ENCODE results near the gene SEC16A. TPM values are rescaled to one million over a fixed set of nuclear protein-coding genes. Genes with fewer than 3 reads are reported as not detected.

SEC16A gene
- total and polyA plus RNA-seq, 4 donors, result 21.7 to 96.1 (median 66.0) TPM

- TF ChIP-seq TAF1 (conservative IDR thresholded peaks at IDR 0.05) (no peak), NR2F2 (IDR thresholded peaks at IDR 0.05) (no peak), JUND (IDR thresholded peaks at IDR 0.05) (no peak), SP1 (IDR thresholded peaks at IDR 0.05) (no peak), ATF3 (IDR thresholded peaks at IDR 0.05) (no peak), HNF4G (IDR thresholded peaks at IDR 0.05) (no peak), HNF4A (conservative IDR thresholded peaks at IDR 0.05) (no peak), FOXA1 (IDR thresholded peaks at IDR 0.05) (no peak), RXRA (IDR thresholded peaks at IDR 0.05) (no peak), EGR1 (IDR thresholded peaks at IDR 0.05; ENCODE audit: low read depth in 2 of 2) (no peak), CTCF (IDR thresholded peaks at IDR 0.05; ENCODE audit: low read depth, low read length, missing input control) (no peak), YY1 (IDR thresholded peaks at IDR 0.05) (no peak), MAX (IDR thresholded peaks at IDR 0.05) (no peak), RAD21 (IDR thresholded peaks at IDR 0.05) (no peak), FOXA2 (IDR thresholded peaks at IDR 0.05) (no peak), GABPA (IDR thresholded peaks at IDR 0.05 in 1 of 2, conservative IDR thresholded peaks at IDR 0.05 in 1 of 2) (no peak)
- Histone ChIP-seq H3K4me3 (ENCODE audit: low read depth in 1 of 3, low read length in 3 of 3) (no peak overlapping the region), H3K4me1 (ENCODE audit: control insufficient read depth in 4 of 4, insufficient read depth in 4 of 4, low read length in 3 of 4) (no peaks in the 10 kb centered on the region), H3K9me3 (ENCODE audit: control insufficient read depth in 4 of 4, low read length in 3 of 4) (no peaks in the 10 kb centered on the region), H3K36me3 (ENCODE audit: control insufficient read depth in 4 of 4, insufficient read depth in 3 of 4, low read depth in 1 of 4, low read length in 3 of 4) (peaks cover 25 to 85% (median 43%) of the 10 kb centered on the region in 4 donors), H3K27ac (ENCODE audit: low read depth in 1 of 2, low read length in 2 of 2) (no peak overlapping the region), H3K27me3 (ENCODE audit: control insufficient read depth in 4 of 4, insufficient read depth in 4 of 4, low read length in 3 of 4) (no peaks in the 10 kb centered on the region), H3K9ac (ENCODE audit: low read depth in 1 of 2, low read length in 2 of 2) (no peak overlapping the region)
- 91% methylated on average over 46 of the region's 46 CpGs for WGBS
- no peak for DNase-seq (ENCODE audit: low spot score)
Measured at GRCh38 chr9:136499071-136499934, 16.5 kb upstream of the SEC16A start.

GRCh38 chr9:136497916-136498695 is 15.3 kb upstream of the SEC16A start:
- Histone ChIP-seq H3K9ac (ENCODE audit: low read depth in 1 of 2, low read length in 2 of 2) (no peak overlapping the region), H3K9me3 (ENCODE audit: control insufficient read depth in 4 of 4, low read length in 3 of 4) (no peaks in the 10 kb centered on the region), H3K36me3 (ENCODE audit: control insufficient read depth in 4 of 4, insufficient read depth in 3 of 4, low read depth in 1 of 4, low read length in 3 of 4) (peaks cover 24 to 73% (median 37%) of the 10 kb centered on the region in 4 donors), H3K27ac (ENCODE audit: low read depth in 1 of 2, low read length in 2 of 2) (no peak overlapping the region), H3K27me3 (ENCODE audit: control insufficient read depth in 4 of 4, insufficient read depth in 4 of 4, low read length in 3 of 4) (no peaks in the 10 kb centered on the region), H3K4me1 (ENCODE audit: control insufficient read depth in 4 of 4, insufficient read depth in 4 of 4, low read length in 3 of 4) (peaks cover 0 to 7% (median 0%) of the 10 kb centered on the region in 4 donors), H3K4me3 (ENCODE audit: low read depth in 1 of 3, low read length in 3 of 3) (no peak overlapping the region)
- DNase-seq (ENCODE audit: low spot score), result no peak
- 86% methylated on average over 28 of the region's 28 CpGs for WGBS
- TF ChIP-seq CTCF (IDR thresholded peaks at IDR 0.05; ENCODE audit: low read depth, low read length, missing input control), result no peak
- no peak for TF ChIP-seq GABPA (IDR thresholded peaks at IDR 0.05 in 1 of 2, conservative IDR thresholded peaks at IDR 0.05 in 1 of 2)
- no peak for TF ChIP-seq REST (IDR thresholded peaks at IDR 0.05)
- TF ChIP-seq ZBTB33 (IDR thresholded peaks at IDR 0.05), result no peak
- no peak for TF ChIP-seq RXRA (IDR thresholded peaks at IDR 0.05)
- TF ChIP-seq FOXA1 (IDR thresholded peaks at IDR 0.05), result no peak
- no peak for TF ChIP-seq SP1 (IDR thresholded peaks at IDR 0.05)
- TF ChIP-seq RAD21 (IDR thresholded peaks at IDR 0.05), result no peak
- no peak for TF ChIP-seq HNF4A (conservative IDR thresholded peaks at IDR 0.05)
- TF ChIP-seq JUND (IDR thresholded peaks at IDR 0.05), result no peak
- TF ChIP-seq MAX (IDR thresholded peaks at IDR 0.05), result no peak
- no peak for TF ChIP-seq FOXA2 (IDR thresholded peaks at IDR 0.05)
- TF ChIP-seq ATF3 (IDR thresholded peaks at IDR 0.05), result no peak

Data from liver (tissue), 9 donors.